ENCODE data around the gene PTPRN2.
A peak's percentile ranks its signal among the peaks of the same experiment; 100 is the strongest.
"Not testable (repeated sequence)": the region's sequence is repeated elsewhere in the genome, so short reads cannot be mapped to it uniquely, and the experiment has no call there.

Gene PTPRN2

GRCh38 chr7:157901816-157902610 lies 685.6 kb downstream of the PTPRN2 start:
- not testable (repeated sequence) for DNase-seq

GRCh38 chr7:157901166-157901565 lies 686.5 kb downstream of the PTPRN2 start:
- no peak for DNase-seq

- no peak for DNase-seq
These were observed 687.1 kb downstream of the PTPRN2 start for GRCh38 chr7:157900556-157900955.

DNA sequence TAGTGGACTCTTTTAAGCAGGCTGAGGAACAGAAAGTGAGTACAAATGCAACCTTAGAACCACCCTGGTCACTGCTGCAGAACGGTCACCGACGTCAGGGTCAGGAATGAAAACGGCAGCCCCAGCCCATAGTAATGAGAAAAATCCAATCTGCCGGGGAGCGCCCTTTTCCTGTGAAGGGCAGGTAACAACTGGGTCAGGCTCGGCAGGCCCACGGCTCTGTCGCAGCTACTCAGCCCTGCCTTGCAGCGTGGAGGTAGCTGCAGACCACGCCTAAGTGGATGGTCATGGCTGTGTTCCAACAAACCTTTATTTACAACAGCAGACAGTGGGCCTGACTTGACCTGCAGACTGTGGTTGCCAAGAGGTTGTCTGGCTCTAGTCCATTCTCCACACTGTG lies 687.6 kb downstream of the PTPRN2 start:
- no peak for DNase-seq

GRCh38 chr7:157898802-157899505 lies 688.7 kb downstream of the PTPRN2 start:
- DNase-seq: no peak

GRCh38 chr7:157898261-157898660 lies 689.4 kb downstream of the PTPRN2 start:
- DNase-seq: no peak

GRCh38 chr7:157897681-157898080 lies 689.9 kb downstream of the PTPRN2 start:
- DNase-seq: no peak

GRCh38 chr7:157896774-157897555 lies 690.7 kb downstream of the PTPRN2 start:
- no peak for DNase-seq

DNA sequence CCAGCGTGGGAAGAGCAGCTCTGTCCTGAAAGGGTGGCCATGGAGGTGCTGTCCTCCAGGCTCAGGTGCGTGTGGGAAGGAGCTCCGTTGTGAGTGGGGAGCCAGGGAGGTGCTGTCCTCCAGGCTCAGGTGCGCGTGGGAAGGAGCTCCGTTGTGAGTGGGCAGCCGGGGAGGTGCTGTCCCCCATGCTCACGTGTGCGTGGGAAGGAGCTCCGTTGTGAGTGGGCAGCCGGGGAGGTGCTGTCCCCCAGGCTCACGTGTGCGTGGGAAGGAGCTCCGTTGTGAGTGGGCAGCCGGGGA lies 691.3 kb downstream of the PTPRN2 start:
- not testable (repeated sequence) for DNase-seq

- DNase-seq: no peak
These were observed 691.9 kb downstream of the PTPRN2 start for GRCh38 chr7:157895520-157896375.

DNA sequence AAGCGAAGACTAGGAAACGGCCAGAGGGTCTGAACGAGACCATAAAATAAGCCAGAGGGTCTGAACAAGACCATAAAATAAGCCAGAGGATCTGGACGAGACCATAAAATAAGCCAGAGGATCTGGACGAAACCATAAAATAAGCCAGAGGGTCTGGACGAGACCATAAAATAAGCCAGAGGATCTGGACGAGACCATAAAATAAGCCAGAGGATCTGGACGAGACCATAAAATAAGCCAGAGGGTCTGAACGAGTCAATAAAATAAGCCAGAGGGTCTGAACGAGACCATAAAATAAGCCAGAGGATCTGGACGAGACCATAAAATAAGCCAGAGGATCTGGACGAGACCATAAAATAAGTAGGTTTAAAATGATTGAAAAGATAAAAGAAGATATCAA lies 692.5 kb downstream of the PTPRN2 start:
- DNase-seq: not testable (repeated sequence)

- no peak for DNase-seq
These were observed 694.0 kb downstream of the PTPRN2 start for GRCh38 chr7:157893535-157894044.

GRCh38 chr7:157892751-157893523 lies 694.7 kb downstream of the PTPRN2 start:
- no peak for DNase-seq

- DNase-seq: peak in 1 of 2 donors; percentile 24
These were observed 696.7 kb downstream of the PTPRN2 start for GRCh38 chr7:157890921-157891401.

DNA sequence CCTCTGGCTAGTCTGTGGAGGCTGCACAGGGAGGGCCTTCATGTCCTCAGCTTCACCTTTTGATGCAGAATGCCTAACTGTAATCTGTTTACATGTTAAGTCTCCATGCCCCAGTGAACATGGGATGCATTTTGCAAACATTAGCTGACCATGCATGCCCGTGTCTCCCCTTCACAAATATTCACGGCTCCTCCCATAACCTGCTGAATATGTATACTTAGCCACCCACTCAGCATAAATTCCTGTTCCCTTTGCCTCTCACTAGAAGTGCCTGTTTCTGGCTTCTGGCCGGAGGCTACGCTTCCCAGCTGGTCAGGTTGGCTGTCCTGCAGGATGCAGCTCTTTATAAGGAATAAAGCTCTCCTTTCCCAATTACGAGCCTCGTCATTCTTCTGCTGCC lies 698.1 kb downstream of the PTPRN2 start:
- no peak for DNase-seq

GRCh38 chr7:157888579-157888978 lies 699.0 kb downstream of the PTPRN2 start:
- DNase-seq: no peak

DNA sequence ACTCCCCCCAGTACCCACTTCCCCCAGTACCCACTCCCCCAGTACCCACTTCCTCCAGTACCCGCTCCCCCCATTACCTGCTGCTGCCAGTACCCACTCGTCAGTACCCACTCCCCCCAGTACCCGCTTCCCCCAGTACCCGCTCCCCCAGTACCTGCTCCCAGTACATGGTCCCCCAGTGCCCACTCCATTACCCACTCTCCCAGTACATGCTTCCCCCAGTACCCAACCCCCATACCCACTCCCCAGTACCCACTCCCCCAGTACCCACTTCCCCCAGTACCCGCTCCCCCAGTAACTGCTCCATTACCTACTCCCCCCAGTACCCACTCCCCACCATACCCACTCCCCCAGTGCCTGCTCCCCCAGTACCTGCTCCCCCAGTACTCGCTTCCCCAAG lies 700.2 kb downstream of the PTPRN2 start:
- DNase-seq: no peak

DNA sequence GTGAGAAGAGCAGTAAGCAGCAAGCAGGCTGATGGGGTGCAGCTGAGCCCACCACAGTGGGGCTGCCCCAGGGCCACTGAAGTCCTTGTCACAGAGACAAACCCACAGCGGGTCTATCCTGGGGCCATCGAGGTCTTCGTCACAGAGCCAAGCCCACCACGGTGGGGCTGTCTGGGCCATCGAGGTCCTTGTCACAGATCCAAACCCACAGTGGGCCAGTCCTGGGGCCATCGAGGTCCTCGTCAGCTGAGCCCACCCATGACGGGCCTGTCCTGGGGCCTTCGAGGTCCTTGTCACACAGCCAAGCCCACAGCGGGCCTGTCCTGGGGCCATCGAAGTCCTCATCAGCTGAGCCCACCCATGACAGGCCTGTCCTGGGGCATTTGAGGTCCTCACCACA lies 700.9 kb downstream of the PTPRN2 start:
- DNase-seq: no peak

GRCh38 chr7:157886266-157886665 lies 701.4 kb downstream of the PTPRN2 start:
- peak in 1 of 2 donors; percentile 12 for DNase-seq

DNA sequence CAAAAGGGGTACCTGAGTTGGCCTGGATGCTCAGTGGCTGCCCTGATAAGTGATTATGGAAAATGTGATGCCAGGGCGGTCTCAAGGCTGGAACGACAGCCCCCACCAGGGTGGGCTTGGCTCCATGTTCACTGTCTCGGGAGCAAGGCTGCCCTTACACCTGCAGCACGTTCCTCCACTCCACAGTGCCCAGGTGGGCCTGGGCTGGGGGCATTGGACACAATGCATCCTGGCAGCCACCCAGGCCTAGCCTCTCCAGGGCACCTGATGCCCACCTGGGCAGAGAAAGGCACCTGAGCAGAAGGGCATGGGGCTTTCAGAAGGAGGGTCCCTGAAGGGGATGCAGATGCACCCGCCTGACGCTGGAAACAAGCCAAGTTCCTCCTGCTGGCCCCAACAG lies 702.5 kb downstream of the PTPRN2 start:
- DNase-seq: no peak

GRCh38 chr7:157884461-157885062 lies 703.1 kb downstream of the PTPRN2 start:
- DNase-seq: no peak
